Bone marrow (tissue), 2 donors: ENCODE results near the gene RACGAP1.

Source experiments
- DNase-seq, 2 donors: peaks; one replicate each; lab custom pipeline; 2025; lab: John Stamatoyannopoulos, UW

Gene RACGAP1

DNA sequence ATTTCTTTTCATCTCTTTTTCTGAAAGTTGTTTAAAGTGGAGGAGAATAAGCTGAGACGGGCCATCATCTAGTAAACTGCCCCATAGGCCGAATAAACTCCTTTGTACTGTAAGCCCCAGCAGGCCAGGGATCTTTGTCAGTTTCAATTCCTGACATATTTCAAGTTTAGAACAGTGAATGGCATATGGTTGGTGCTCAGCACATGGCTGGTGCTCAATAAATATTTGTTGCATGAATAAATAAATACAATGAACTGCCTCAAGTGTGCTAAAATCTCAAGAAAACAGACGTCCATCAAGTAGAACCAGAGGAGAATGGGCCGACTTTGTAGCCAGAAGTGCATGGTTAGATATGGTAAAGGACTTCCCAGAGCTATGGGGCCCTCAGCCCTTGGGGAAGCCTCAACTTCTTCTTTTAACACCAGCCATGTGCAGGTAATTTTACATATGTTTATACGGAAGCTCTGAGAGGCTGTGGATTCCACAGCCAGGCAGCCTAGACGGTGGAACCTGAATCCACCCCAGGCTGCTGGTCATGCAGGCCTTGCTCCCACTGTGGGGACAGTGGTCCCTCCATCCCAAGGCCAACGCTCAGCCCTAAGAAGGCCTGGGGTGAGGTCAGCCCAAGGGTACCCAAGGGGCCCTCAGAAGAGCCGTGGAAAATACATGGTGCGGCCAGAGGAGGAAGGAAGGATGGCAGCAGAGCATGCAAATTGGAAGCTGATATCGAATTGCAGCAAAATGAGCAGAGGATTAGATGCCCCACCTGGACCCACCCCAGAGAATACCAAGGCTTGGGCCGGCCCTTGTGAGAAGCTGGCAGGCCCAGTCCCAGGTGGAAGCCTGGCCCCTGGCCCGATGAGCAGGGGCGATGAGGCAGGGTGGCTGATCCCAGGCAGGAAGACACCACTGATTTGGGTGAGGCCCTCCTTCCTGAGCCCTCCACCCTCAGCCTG is 83.5 kb downstream of the RACGAP1 start:
- DNase-seq = no peak

DNA sequence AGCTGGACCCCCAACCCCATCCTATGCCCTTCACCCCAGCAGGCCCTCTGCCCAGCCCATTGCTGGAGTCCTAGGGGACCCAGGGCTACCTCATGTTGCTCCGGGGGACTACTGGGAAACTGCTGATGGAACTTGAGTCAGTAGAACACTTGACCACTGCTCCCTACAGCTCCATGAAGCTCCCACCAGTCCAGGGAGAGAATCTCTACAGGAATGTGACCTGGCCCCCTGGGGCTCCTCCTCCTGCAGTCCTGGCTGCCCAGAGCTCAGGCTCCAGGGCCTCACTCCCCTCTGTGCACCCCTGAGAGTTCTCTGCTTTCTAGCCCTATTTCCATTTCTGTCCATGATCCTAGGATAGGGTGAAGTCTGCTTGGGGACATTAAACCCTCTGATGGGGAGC is 85.6 kb downstream of the RACGAP1 start:
- no peak for DNase-seq

DNA sequence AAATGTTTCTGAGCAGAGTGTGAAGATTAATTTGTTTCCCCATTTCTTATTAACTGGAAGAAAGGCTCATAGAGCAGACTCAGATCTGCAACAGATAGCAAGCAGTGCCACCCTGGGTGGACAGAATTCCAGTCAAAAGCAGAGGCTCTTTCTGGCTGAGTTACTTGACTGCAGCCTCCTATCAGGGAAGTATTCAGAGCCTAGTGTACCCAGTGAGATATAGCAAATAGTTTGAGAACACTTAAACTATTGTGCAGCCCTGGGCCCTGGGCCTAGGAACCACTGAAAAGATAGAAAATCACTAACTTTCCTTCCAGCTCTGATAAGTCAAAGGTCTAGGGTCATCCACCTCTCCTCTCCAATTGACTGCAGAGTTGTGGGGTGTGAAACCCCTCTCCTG is 86.0 kb downstream of the RACGAP1 start:
- DNase-seq = no peak
